CD4-positive, alpha-beta T cell treated with Interleukin-6 at 100 ng/mL for 8 hours (primary cell): ENCODE data around the gene NHP2.

ENCODE experiments used
- DNase-seq: peaks from one replicate; pipeline ENCODE4 v3.0.0-alpha.2; 2020; ENCODE audit warnings: mixed read lengths, low spot score

Gene NHP2

DNA sequence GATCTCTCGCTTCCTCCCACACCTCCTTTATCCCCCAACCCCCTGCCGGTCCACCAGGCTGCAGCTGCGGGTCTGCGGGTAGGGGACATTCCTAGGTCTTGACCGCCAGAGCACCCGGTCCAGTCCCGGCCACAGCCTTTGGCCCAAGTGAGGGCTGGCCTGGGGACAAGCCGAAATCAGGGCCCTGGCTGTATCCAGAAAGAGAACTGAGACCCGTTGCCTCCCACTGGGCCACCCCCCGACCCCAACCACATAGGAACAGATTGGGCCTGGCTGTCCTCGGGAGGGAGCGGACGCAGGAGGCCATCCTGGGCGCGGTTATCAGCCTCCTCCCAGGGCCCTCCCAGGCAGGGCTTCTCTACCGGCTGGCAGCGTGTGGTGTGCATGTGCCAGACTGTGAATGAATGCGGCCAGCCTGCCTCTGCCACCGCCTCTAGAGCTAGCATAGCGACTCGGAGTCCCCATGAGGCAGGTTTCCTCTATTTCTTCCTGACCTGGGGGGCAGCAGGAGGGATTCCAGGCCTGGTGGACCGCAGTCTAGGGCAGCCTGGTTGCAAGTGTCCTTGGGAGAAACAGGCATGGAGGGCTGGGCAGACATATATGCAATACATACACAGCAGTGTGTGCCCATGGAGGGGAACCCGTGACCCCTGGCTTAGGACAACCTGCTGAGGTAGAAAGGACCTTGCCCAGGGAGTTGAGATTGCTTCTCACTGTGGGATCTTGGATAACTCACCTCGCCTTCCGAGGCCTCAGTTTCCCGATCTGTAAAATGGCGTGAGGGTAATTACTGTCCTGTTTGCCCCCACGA lies 39.2 kb downstream of the NHP2 start:
- DNase-seq = peak; percentile 33

DNA sequence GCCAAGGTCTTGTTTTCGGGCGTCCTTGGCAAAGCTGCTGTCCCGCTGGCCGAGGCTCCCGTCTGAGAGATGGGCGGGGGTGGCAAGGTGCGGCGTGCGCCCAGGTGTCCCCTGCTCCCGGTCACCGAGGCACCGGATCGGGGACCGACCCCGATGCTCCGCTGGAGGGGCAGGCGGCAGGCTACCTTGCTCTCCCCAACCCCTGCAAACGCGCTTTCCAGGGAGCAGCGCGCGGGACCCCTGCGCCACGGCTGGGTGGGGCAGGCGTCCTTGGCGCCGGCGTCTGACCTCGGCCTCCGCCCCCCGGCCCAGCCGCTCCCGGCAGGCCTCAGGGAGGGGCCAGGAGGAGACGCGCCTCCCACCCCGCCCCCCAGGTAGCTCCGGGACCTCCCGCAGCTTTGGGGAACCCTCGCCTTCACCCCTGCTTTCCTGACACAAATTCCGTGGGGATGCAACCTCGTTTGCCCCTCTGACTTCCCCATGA lies 39.8 kb downstream of the NHP2 start:
- no peak for DNase-seq

GRCh38 chr5:178113141-178113787 lies 40.4 kb downstream of the NHP2 start, which contains the start of gene N4BP3:
Gene N4BP3 (plus strand): TSS chr5:178113532. CDS start chr5:178119584, 6,052 bp downstream.
- peak; percentile 78 for DNase-seq

DNA sequence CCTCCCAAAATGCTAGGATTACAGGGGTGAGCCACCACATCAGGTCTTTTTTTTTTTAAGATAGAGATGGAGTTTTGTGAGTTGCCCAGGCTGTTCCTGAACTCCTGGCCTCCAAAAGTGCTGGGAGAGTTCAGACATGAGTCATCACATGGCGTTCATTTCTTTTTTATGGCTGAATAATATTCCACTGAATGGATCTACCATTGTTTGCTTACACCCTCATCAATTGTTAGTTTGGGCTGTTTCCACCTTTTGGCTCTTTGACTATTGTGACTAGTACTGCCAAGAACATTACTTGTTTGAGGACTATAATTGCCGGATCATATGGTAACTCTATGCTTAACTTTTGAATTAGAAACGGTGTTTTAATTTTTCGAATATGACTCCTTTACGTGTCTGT lies 41.1 kb downstream of the NHP2 start:
- no peak for DNase-seq

GRCh38 chr5:178111925-178112324 lies 41.8 kb downstream of the NHP2 start:
- no peak for DNase-seq

- no peak for DNase-seq
Measured at GRCh38 chr5:178110511-178110910, 43.2 kb downstream of the NHP2 start.

GRCh38 chr5:178108966-178109365 lies 44.7 kb downstream of the NHP2 start:
- no peak for DNase-seq

DNA sequence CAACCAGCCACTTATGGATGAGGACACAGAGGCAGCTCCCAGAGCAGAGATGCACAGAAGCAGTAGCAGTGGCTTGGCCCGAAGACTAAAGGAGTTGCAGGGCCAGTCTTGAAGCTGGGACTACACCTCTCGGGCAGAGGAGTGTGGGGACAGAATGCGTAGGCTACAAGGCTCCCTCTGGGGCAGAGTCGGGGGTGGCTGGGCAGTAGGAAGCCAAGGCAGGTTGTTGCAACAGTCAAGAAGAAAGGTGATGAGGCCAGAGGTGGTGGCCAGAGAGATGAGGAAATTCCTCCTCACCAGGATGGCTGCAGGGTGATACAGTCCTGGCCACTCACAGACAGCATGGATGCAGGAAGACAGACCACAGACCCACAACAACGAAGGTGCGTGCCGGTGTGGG lies 45.2 kb downstream of the NHP2 start:
- no peak for DNase-seq

- no peak for DNase-seq
Measured at GRCh38 chr5:178107756-178108310, 45.9 kb downstream of the NHP2 start.

- no peak for DNase-seq
Measured at GRCh38 chr5:178106556-178107239, 47.0 kb downstream of the NHP2 start.

- no peak for DNase-seq
Measured at GRCh38 chr5:178106086-178106485, 47.6 kb downstream of the NHP2 start.

DNA sequence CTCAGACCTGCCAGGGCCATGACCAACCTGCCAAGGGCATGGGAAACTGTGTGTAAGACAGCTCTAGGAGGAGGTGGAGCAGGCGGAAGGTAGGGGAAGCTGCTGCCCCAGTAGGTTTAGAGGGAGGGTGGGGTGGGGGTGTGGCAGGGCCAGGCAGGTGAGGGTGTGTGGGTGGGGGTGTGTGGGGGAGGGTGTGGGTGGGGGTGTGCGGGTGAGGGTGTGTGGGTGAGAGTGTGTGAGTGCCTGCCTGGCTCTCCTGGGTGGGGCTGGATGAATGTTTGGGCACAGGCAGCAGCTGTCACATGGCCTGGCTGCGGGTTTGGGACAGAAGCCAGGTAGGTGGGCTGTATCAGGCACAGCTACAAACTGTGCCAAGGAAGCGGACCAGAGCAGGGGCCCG lies 49.2 kb downstream of the NHP2 start:
- no peak for DNase-seq

DNA sequence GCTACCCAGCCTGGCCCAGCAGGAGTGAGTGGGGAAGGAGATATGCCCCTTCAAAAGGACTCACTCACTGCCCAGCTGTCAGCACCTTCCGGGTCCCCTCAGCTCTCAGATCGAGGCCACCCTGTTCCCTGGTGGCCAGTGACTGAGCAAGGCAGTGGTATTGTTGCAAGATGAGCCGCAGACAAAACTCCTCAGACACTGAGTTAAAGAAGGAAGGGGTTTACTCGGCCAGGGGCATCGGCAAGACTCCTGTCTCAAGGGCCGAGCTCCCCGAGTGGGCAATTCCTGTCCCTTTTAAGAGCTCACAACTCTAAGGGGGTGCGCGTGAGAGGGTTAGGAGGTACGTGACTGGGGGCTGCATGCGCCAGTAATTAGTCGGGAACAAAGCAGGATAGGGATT lies 50.1 kb downstream of the NHP2 start:
- DNase-seq = no peak
